Astrocyte (in vitro differentiated cells and primary cell): ENCODE results near the gene SFRP2.

Experiments
- EZH2 ChIP-seq: IDR thresholded peaks from 2 replicates; pipeline ENCODE4 v1.6.1; 2012; ENCODE audit warnings: mild to moderate bottlenecking, low read length, inconsistent platforms; ENCODE audit not compliant: insufficient read depth
- TF ChIP-seq, protein P1 (sequence below): IDR thresholded peaks from 2 replicates; pipeline ENCODE4 v1.5.1; 2011; ENCODE audit warnings: low read depth, mild to moderate bottlenecking, inconsistent platforms, low read length, moderate library complexity; ENCODE audit not compliant: insufficient read depth

GRCh38 chr4:153780876-153781275 lies 8.0 kb downstream of the SFRP2 start:
- TF ChIP-seq, protein P1, sequence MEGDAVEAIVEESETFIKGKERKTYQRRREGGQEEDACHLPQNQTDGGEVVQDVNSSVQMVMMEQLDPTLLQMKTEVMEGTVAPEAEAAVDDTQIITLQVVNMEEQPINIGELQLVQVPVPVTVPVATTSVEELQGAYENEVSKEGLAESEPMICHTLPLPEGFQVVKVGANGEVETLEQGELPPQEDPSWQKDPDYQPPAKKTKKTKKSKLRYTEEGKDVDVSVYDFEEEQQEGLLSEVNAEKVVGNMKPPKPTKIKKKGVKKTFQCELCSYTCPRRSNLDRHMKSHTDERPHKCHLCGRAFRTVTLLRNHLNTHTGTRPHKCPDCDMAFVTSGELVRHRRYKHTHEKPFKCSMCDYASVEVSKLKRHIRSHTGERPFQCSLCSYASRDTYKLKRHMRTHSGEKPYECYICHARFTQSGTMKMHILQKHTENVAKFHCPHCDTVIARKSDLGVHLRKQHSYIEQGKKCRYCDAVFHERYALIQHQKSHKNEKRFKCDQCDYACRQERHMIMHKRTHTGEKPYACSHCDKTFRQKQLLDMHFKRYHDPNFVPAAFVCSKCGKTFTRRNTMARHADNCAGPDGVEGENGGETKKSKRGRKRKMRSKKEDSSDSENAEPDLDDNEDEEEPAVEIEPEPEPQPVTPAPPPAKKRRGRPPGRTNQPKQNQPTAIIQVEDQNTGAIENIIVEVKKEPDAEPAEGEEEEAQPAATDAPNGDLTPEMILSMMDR: no peak
- TF ChIP-seq EZH2: no peak
